NCI-H460 (cell line): Measurements from ENCODE around the gene MRM3. TPM values are rescaled to one million over a fixed set of nuclear protein-coding genes. Genes with fewer than 3 reads are reported as not detected.
"Not testable (repeated sequence)": the region's sequence is repeated elsewhere in the genome, so short reads cannot be mapped to it uniquely, and the experiment has no call there.

Experiments used
- DNase-seq: peaks from one replicate; pipeline ENCODE4 v3.0.0-alpha.2; 2016; ENCODE audit warnings: low read depth; ENCODE audit errors: extremely low read depth
- polyA plus RNA-seq: library from polyadenylated mRNA; depleted of rRNA; stranded (reverse); fragments of >200 nt; gene quantifications from 2 replicates; pipeline ENCODE4 v1.2.3, GENCODE V29; 2014; cell fraction: nucleus; rRNA removed
- total RNA-seq: library from RNA; depleted of rRNA; stranded (reverse); fragments of >200 nt; shearing (Covaris generic); gene quantifications from 2 replicates; pipeline ENCODE4 v1.2.3, GENCODE V29; 2014; rRNA removed

Gene MRM3
- 27.6 and 33.6 TPM in 2 replicates for total RNA-seq
- polyA plus RNA-seq: 32.9 and 33.0 TPM in 2 replicates

- peak; percentile 77 for DNase-seq
Measured at GRCh38 chr17:781805-782731, at the start of gene MRM3, which contains the start of gene GLOD4. Gene MRM3 (plus strand): TSS chr17:782353. CDS start chr17:782379, 26 bp downstream. Gene GLOD4 (minus strand): TSS chr17:782280. CDS start chr17:782255, 25 bp downstream.

- DNase-seq: peak; percentile 23
Measured at GRCh38 chr17:732902-733720, 49.0 kb upstream of the MRM3 start.

- no peak for DNase-seq
Measured at GRCh38 chr17:733743-734142, 48.4 kb upstream of the MRM3 start.

GRCh38 chr17:737561-738113, 44.5 kb upstream of the MRM3 start:
- DNase-seq: no peak

GRCh38 chr17:740240-741017, 41.7 kb upstream of the MRM3 start:
- no peak for DNase-seq

GRCh38 chr17:742147-742793, 39.9 kb upstream of the MRM3 start:
- DNase-seq: no peak

- DNase-seq: no peak
Measured at GRCh38 chr17:743139-743538, 39.0 kb upstream of the MRM3 start.

- DNase-seq: no peak
Measured at GRCh38 chr17:744937-745336, 37.2 kb upstream of the MRM3 start.

GRCh38 chr17:745406-745805, 36.7 kb upstream of the MRM3 start:
- DNase-seq: no peak

GRCh38 chr17:746181-746580, 36.0 kb upstream of the MRM3 start:
- no peak for DNase-seq

- DNase-seq: no peak
Measured at GRCh38 chr17:746783-747629, 35.1 kb upstream of the MRM3 start.

GRCh38 chr17:748604-749003, 33.5 kb upstream of the MRM3 start:
- DNase-seq: not testable (repeated sequence)

- not testable (repeated sequence) for DNase-seq
Measured at GRCh38 chr17:749359-749758, 32.8 kb upstream of the MRM3 start.

- DNase-seq: no peak
Measured at GRCh38 chr17:750431-751037, 31.6 kb upstream of the MRM3 start.

- peak; percentile 17 for DNase-seq
Measured at GRCh38 chr17:751269-752001, 30.7 kb upstream of the MRM3 start.

GRCh38 chr17:752002-752619, 30.0 kb upstream of the MRM3 start, which contains the start of gene GEMIN4:
Gene GEMIN4 (minus strand): TSS chr17:752264. CDS start chr17:752142, 122 bp downstream.
- peak; percentile 89 for DNase-seq

- no peak for DNase-seq
Measured at GRCh38 chr17:752620-753219, 29.4 kb upstream of the MRM3 start.
